Neuronal stem cell (in vitro differentiated cells): ENCODE measurements around the gene PRCP.

ENCODE experiments used
- DNase-seq: peaks from one replicate; pipeline ENCODE4 v3.0.0-alpha.2; 2013; ENCODE audit warnings: low spot score
- H2AFZ ChIP-seq: one replicate; pipeline ENCODE4 v1.6.1; 2013; ENCODE audit warnings: mild to moderate bottlenecking, low read length, inconsistent platforms
- H2AK5ac ChIP-seq: 2 replicates; pipeline ENCODE4 v1.6.1; 2013; ENCODE audit warnings: low read depth, mild to moderate bottlenecking, inconsistent platforms, low read length, moderate library complexity, mixed read lengths
- H2BK120ac ChIP-seq: 2 replicates; pipeline ENCODE4 v1.6.1; 2013; ENCODE audit warnings: low read depth, mild to moderate bottlenecking, inconsistent platforms, low read length, moderate library complexity, mixed read lengths
- H2BK12ac ChIP-seq: one replicate; pipeline ENCODE4 v1.6.1; 2013; ENCODE audit warnings: low read length, inconsistent platforms
- H2BK15ac ChIP-seq: 2 replicates; pipeline ENCODE4 v1.6.1; 2013; ENCODE audit warnings: mild to moderate bottlenecking, low read length, inconsistent platforms, mixed read lengths
- H2BK5ac ChIP-seq: one replicate; pipeline ENCODE4 v1.6.1; 2013; ENCODE audit warnings: inconsistent platforms, mild to moderate bottlenecking, low read length, moderate library complexity
- H3K14ac ChIP-seq: one replicate; pipeline ENCODE4 v1.6.1; 2013; ENCODE audit warnings: low read length, inconsistent platforms
- H3K18ac ChIP-seq: 2 replicates; pipeline ENCODE4 v1.6.1; 2013; ENCODE audit warnings: low read length, inconsistent platforms
- H3K23ac ChIP-seq: 2 replicates; pipeline ENCODE4 v1.6.1; 2013; ENCODE audit warnings: low read depth, mild to moderate bottlenecking, mixed read lengths, low read length, inconsistent platforms; ENCODE audit not compliant: poor library complexity
- H3K27ac ChIP-seq: replicated peaks from 3 replicates; pipeline ENCODE4 v1.5.1; 2013; ENCODE audit warnings: low read length, inconsistent platforms
- H3K27me3 ChIP-seq, 3 experiments: 2 replicates each; pipeline ENCODE4 v1.6.1; 2013; ENCODE audit warnings: low read length in 3 of 3, mild to moderate bottlenecking in 2 of 3, inconsistent platforms in 1 of 3, low read depth in 1 of 3, mixed read lengths in 1 of 3, moderate library complexity in 1 of 3; ENCODE audit not compliant: control insufficient read depth in 3 of 3, insufficient read depth in 3 of 3
- H3K36me3 ChIP-seq, 2 donors: replicated peaks in 1 of 2; 2 replicates each; pipeline ENCODE4 v1.6.1; 2013; ENCODE audit warnings: low read length in 2 of 2; ENCODE audit not compliant: control insufficient read depth in 2 of 2, insufficient read depth in 2 of 2
- H3K4ac ChIP-seq: 2 replicates; pipeline ENCODE4 v1.6.1; 2013; ENCODE audit warnings: inconsistent platforms, mild to moderate bottlenecking, low read length, moderate library complexity
- H3K4me1 ChIP-seq, 2 donors: 1 replicate in 1 of 2; 2 replicates in 1 of 2; pipeline ENCODE4 v1.6.1; 2013; ENCODE audit warnings: low read length in 2 of 2, low read depth in 1 of 2; ENCODE audit not compliant: control insufficient read depth in 2 of 2, insufficient read depth in 1 of 2
- H3K4me2 ChIP-seq: one replicate; pipeline ENCODE4 v1.6.1; 2013; ENCODE audit warnings: mild to moderate bottlenecking, low read length, inconsistent platforms; ENCODE audit not compliant: insufficient read depth, poor library complexity, severe bottlenecking
- H3K4me3 ChIP-seq, 2 donors: 2 replicates each; pipeline ENCODE4 v1.5.1; 2013; ENCODE audit warnings: low read length in 2 of 2, mild to moderate bottlenecking in 2 of 2, inconsistent platforms in 1 of 2, moderate library complexity in 1 of 2
- H3K79me1 ChIP-seq: one replicate; pipeline ENCODE4 v1.6.1; 2013; ENCODE audit warnings: low read depth, mild to moderate bottlenecking, inconsistent platforms, low read length, moderate library complexity
- H3K9ac ChIP-seq: one replicate; pipeline ENCODE4 v1.6.1; 2013; ENCODE audit warnings: mild to moderate bottlenecking, low read depth, low read length, inconsistent platforms; ENCODE audit not compliant: poor library complexity
- H3K9me3 ChIP-seq, 2 donors: replicated peaks in 1 of 2; 2 replicates each; pipeline versions ENCODE3 to v1.6.1; 2013; ENCODE audit warnings: low read length in 2 of 2, mild to moderate bottlenecking in 2 of 2, inconsistent platforms in 1 of 2, low read depth in 1 of 2, mixed read lengths in 1 of 2, moderate library complexity in 1 of 2; ENCODE audit not compliant: control insufficient read depth in 2 of 2, insufficient read depth in 1 of 2
- H4K8ac ChIP-seq: one replicate; pipeline ENCODE4 v1.6.1; 2013; ENCODE audit warnings: low read depth, mild to moderate bottlenecking, inconsistent platforms, low read length, moderate library complexity
- H4K91ac ChIP-seq: one replicate; pipeline ENCODE4 v1.6.1; 2013; ENCODE audit warnings: low read length, low read depth, mild to moderate bottlenecking, inconsistent platforms; ENCODE audit not compliant: poor library complexity
- WGBS, 2 donors: extraction: QIAGEN DNeasy Blood & Tissue Kit; methylation state at CpG; one replicate each; pipeline ENCODE4 v1.1.7; 2013; ENCODE audit warnings: missing lambda C conversion rate in 2 of 2, mixed read lengths in 1 of 2; ENCODE audit not compliant: insufficient read length in 2 of 2, insufficient replicate concordance in 1 of 2; ENCODE audit errors: extremely low coverage in 2 of 2; 5-methylcytosine and 5-hydroxymethylcytosine counted together

The PRCP gene

DNA sequence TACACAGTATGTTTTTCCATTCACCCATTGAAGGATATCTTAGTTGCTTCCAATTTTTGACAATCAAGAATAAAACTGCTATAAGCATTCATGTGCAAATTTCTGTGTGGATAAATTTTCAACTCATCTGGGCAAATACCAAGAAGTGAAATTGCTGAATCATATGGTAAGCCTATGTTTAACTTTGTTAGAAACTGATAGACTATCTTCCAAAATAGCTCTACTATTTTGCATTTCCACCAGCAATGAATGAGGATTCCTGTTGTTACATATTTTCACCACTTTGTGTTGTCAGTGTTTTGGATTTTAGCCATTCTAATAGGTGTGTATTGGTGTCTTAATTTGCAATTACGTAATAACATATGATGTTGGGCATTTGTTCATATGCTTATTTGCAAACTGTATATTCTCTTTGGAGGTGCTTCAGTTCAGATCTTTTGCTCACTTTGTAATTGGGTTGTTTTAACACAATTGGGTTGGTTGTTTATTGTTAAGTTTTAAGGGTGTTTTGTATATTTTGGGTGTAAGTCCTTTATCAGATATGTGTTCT, 117.3 kb downstream of the PRCP start:
- no peak overlapping the region for H2AK5ac ChIP-seq
- H2BK5ac ChIP-seq: no peak overlapping the region
- H3K14ac ChIP-seq: no peak overlapping the region
- no peak overlapping the region for H3K4ac ChIP-seq
- no peak overlapping the region for H4K91ac ChIP-seq
- peaks cover 0 to 2% (median 0%) of the 10 kb centered on the region in 3 experiments for H3K27me3 ChIP-seq
- peaks cover 0 to 3% of the 10 kb centered on the region in 2 donors for H3K9me3 ChIP-seq
- H2AFZ ChIP-seq: no peak overlapping the region
- H3K4me1 ChIP-seq: peaks cover 0 to 1% of the 10 kb centered on the region in 2 donors
- no peak overlapping the region for H2BK12ac ChIP-seq
- no peak for DNase-seq
- H3K27ac ChIP-seq: no peak overlapping the region
- no CpG with 5 or more reads among the region's 1 CpG for WGBS, 2 donors
- H3K4me2 ChIP-seq: no peak overlapping the region
- no peak overlapping the region for H3K18ac ChIP-seq
- no peak overlapping the region for H2BK120ac ChIP-seq
- H3K4me3 ChIP-seq: no peak overlapping the region
- no peak overlapping the region for H4K8ac ChIP-seq
- H3K36me3 ChIP-seq: no peaks in the 10 kb centered on the region
- H2BK15ac ChIP-seq: no peak overlapping the region
- no peaks in the 10 kb centered on the region for H3K79me1 ChIP-seq
- no peak overlapping the region for H3K23ac ChIP-seq
- H3K9ac ChIP-seq: no peak overlapping the region

DNA sequence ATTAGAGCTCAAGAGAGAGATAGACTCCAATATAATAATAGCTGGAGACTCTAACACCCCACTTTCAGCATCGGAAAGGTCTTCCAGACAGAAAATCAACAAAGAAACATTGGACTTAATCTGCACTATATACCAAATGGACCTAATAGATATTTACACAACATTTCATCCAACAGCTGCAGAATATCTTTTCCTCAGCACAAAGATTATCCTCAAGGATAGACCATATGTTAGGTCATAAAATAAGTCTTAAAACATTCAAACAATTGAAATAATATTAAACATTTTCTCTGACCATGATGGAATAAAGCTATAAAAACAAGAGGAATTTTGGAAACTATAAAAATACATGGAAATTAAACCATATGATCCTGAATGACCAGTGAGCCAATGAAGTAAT, 121.5 kb downstream of the PRCP start:
- Histone ChIP-seq H2BK15ac (no peak overlapping the region), H3K14ac (no peak overlapping the region), H4K8ac (no peak overlapping the region), H4K91ac (no peak overlapping the region), H3K4me1 (no peaks in the 10 kb centered on the region), H3K4ac (no peak overlapping the region), H3K79me1 (no peaks in the 10 kb centered on the region), H3K9ac (no peak overlapping the region), H3K4me2 (no peak overlapping the region), H3K23ac (no peak overlapping the region), H3K27me3 (no peaks in the 10 kb centered on the region), H3K9me3 (peaks cover 0 to 3% of the 10 kb centered on the region in 2 donors), H2BK5ac (no peak overlapping the region), H2AK5ac (no peak overlapping the region), H3K4me3 (no peak overlapping the region), H3K27ac (no peak overlapping the region), H2BK120ac (no peak overlapping the region), H3K36me3 (no peaks in the 10 kb centered on the region), H2AFZ (no peak overlapping the region), H2BK12ac (no peak overlapping the region), H3K18ac (no peak overlapping the region)
- no peak for DNase-seq
- WGBS, 2 donors: no CpG with 5 or more reads among the region's 1 CpG

DNA sequence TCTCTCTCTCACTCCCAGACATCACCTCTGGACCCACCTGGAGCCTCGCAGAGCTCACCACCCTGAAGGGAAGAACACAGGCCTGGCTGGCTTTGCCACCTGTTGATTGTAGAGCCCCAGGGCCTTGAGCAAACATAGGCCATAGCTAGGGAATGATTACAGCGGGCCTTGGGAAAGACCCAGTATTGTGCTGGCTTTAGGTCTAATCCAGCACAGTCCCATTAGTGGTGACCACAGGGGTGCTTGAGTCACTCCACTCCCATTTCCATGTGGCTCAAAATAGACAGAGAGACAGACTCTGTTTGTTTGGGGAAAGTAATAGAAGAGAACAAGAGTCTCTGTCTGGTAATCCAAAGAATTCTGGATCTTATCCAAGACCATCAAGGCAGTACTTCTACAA, 123.9 kb downstream of the PRCP start:
- DNase-seq: no peak
- no peak overlapping the region for H4K91ac ChIP-seq
- no CpG with 5 or more reads among the region's 2 CpGs for WGBS, 2 donors
- H3K14ac ChIP-seq: no peak overlapping the region
- no peak overlapping the region for H3K23ac ChIP-seq
- no peaks in the 10 kb centered on the region for H3K9me3 ChIP-seq
- no peak overlapping the region for H3K18ac ChIP-seq
- H3K79me1 ChIP-seq: no peaks in the 10 kb centered on the region
- no peak overlapping the region for H3K4me2 ChIP-seq
- no peak overlapping the region for H2BK5ac ChIP-seq
- H3K27me3 ChIP-seq: no peaks in the 10 kb centered on the region
- H3K4me1 ChIP-seq: no peaks in the 10 kb centered on the region
- H3K4ac ChIP-seq: no peak overlapping the region
- H2AFZ ChIP-seq: no peak overlapping the region
- H2BK120ac ChIP-seq: no peak overlapping the region
- H3K36me3 ChIP-seq: no peaks in the 10 kb centered on the region
- H4K8ac ChIP-seq: no peak overlapping the region
- no peak overlapping the region for H3K27ac ChIP-seq
- no peak overlapping the region for H2BK15ac ChIP-seq
- no peak overlapping the region for H2AK5ac ChIP-seq
- H2BK12ac ChIP-seq: no peak overlapping the region
- H3K4me3 ChIP-seq: no peak overlapping the region
- no peak overlapping the region for H3K9ac ChIP-seq

DNA sequence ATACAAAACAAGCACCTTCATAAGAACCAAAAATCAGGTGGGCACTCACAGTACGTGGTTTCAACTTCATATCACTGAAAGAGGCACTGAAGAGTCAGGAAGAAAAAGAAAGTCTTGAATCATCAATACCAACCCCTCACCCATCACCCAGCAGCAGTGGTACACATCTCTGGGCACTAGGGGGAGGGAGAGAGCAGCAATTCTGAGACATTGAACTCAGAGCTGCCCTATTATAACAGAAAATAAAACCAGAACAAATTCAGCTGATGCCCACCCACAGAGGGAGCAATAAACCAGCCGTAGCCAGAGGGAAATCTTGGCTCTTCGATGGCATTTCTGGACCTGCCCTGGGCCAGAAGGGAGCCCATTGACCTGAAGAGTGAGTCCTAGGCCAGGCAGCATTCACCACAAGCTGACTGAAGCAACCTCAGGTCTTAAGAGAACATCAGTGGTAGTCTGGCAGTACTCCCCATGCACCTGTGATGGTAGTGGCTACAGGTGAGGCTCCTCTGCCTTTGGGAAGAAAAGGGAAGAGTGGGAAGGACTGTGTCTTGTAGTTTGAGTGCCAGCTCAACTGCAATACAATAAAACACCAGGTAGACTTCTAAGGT, 124.4 kb downstream of the PRCP start:
- Histone ChIP-seq H3K4ac (no peak overlapping the region), H3K9ac (no peak overlapping the region), H3K27me3 (no peaks in the 10 kb centered on the region), H2AFZ (no peak overlapping the region), H2BK15ac (no peak overlapping the region), H3K9me3 (no peaks in the 10 kb centered on the region), H3K4me3 (no peak overlapping the region), H3K4me2 (no peak overlapping the region), H4K91ac (no peak overlapping the region), H4K8ac (no peak overlapping the region), H3K27ac (no peak overlapping the region), H3K79me1 (no peaks in the 10 kb centered on the region), H3K4me1 (no peaks in the 10 kb centered on the region), H2AK5ac (no peak overlapping the region), H2BK5ac (no peak overlapping the region), H3K36me3 (no peaks in the 10 kb centered on the region), H3K23ac (no peak overlapping the region), H3K14ac (no peak overlapping the region), H3K18ac (no peak overlapping the region), H2BK12ac (no peak overlapping the region), H2BK120ac (no peak overlapping the region)
- WGBS, 2 donors: no CpG with 5 or more reads among the region's 3 CpGs
- DNase-seq: no peak
